T-helper 1 cell treated with Interleukin-12 subunit alpha and Interleukin-12 subunit beta and Interleukin-4 antibody, amounts not matched to agents 30 ng/mL and 1 ng/mL, for 36 hours (primary cell): ENCODE results near the gene RPTOR. TPM values are rescaled to one million over a fixed set of nuclear protein-coding genes. Genes with fewer than 3 reads are reported as not detected.
"Not testable (repeated sequence)": the region's sequence is repeated elsewhere in the genome, so short reads cannot be mapped to it uniquely, and the experiment has no call there.

Experiments
- intact Hi-C: fragments of 100-400 bp; cut with micrococcal nuclease; formaldehyde crosslinking; loops from one replicate; pipeline ENCODE4 v1.15.1; 2024
- total RNA-seq: library from RNA; stranded (reverse); gene quantifications from 2 replicates; pipeline ENCODE4 v1.2.3, GENCODE V29; 2022

Gene RPTOR
- total RNA-seq, 1 donor from 2014 or later: 75.6 TPM

DNA sequence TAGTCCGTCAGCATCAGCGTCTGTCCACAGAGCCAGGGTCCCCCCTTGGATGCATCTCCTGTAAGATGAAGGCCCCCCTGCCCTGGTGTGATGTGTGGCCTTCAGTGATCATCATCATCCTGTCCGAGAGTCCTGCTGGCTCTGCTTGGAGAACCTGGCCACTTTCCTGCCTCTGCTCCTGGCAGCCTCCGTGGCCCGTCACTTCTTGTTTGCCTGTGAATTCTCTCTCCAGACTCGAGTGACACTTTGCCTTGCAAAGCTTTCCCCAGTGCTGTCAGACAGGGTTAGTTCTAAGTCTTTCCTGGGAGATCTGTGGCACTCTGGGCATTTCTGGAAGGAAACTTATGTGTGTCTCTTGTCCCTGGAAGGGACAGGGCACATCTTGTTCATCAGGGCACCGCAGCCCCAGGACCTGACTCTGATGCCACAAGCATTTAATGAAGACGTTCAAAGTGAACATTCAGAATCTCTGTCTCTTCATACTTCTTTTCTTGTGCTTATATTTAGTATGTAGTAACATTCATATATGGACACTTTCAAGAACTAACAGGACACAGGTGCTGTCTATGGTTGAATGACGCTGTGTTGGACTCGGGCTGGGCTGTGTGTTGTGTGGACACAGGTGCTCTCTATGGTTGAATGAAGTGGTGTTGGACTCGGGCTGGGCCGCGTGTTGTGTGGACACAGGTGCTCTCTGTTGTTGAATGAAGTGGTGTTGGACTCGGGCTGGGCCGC is 68.5 kb downstream of the RPTOR start:
- intact Hi-C loops: no loop called here

GRCh38 chr17:80613732-80614071 is 69.1 kb downstream of the RPTOR start:
- intact Hi-C loops: no loop called here

- intact Hi-C loops: no loop called here
Measured at GRCh38 chr17:80614332-80615047, 69.9 kb downstream of the RPTOR start.

DNA sequence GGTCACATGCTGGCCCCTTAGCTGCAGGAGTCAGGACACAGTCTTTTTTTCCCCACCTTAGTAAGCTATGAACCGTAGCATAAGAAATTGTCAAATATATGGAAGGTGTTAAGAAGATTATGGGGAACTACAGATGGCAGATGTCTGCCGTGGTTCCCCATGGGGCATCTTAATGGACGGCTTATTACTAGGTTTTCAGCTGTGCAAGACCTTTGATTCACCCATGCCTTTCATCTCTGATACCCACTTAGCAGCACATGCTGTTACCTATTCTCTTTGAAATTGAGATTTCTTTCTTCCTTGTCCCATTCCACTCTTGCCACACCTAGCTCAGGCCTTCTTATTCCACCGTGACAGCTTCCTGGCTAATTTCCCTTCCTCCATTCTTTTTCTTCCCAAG is 70.7 kb downstream of the RPTOR start:
- intact Hi-C loops: no loop called here

DNA sequence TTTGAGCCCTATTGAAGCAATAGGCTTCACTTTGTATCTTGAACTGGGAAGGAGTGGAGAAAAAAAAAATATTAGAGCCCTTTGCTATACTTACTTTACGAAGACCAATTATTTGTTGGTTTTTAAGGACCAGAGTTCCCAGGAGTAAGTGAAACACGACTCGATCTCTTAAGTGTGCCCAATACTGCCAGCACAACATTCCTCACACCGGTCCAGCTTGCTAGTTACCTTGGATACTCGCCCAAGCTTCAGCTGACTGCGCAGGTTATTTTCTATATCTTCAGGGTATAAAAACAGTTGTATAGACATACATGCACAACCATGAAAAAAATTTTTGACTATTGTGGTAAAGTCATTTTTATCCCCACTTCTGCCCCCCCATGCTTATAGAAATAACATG is 72.1 kb downstream of the RPTOR start:
- intact Hi-C loops: no loop called here

- intact Hi-C loops: no loop called here
Measured at GRCh38 chr17:80618304-80618703, 73.7 kb downstream of the RPTOR start.

DNA sequence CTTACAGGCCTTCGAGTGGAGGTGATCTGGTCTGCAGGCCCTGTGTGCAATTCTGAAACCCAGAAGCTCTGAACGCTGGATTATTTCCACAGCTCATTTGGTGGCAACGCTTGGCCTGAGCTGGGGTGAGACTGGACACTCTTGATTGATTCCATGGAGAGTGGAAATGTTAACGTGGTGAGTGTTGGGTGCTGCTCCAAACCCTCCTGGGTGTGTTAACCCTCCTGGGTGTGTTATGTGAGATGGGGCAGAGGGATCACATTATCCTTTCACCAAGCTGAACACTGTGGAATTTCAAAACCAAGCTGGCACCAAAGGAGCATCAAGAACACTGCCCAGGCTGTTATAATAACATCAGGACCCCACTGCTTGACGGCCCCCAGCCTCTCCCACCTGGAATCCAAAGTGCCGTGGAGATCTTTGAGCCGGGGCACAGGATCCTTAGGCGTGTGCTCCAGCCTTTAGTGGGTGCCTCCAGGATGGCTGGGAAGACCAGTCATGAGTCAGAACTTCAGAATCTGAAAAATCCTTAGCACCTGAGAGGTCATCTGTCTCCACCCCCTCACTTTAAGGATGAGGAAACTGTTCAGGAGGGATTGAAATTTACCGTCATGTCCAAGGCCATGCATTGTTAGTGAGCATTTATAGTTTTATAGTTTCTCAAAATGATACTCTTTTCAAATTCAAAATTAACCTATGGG is 75.0 kb downstream of the RPTOR start:
- intact Hi-C loops: no loop called here

DNA sequence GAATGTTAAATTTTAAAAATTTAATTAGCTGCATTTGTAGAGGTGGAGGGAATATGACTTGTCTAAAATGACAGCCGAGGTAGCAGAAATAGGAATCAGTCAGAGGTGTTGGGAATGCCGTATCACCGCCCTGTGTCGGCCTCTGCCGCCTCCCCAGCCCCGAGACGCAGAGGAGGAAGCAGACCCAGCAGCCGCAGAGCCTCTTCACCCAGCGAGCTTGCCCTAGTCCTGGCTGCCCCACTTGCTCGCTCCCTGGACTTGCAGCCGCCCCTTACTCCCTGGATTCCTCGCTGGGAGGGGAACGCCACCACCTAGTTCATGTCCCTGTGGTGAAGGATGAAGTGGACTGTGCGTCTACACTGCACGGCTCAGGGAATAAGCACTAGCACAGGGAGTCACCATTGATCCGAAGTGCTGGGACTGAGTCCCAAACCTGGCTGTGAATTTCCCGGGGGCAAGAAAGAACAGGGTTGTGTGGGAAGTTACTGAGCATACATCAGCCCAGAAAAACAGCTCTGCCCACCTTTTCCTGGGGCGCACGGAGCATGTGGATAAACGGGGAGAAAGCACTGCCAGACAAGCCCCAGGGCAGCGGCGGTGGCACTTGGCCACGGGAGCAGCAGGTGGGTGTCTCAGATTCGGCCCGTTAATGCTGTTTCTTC is 76.8 kb downstream of the RPTOR start:
- intact Hi-C loops: no loop called here

- intact Hi-C loops: no loop called here
Measured at GRCh38 chr17:80621997-80622357, 77.3 kb downstream of the RPTOR start.

GRCh38 chr17:80624864-80625263 is 80.2 kb downstream of the RPTOR start:
- intact Hi-C loops: no loop called here

DNA sequence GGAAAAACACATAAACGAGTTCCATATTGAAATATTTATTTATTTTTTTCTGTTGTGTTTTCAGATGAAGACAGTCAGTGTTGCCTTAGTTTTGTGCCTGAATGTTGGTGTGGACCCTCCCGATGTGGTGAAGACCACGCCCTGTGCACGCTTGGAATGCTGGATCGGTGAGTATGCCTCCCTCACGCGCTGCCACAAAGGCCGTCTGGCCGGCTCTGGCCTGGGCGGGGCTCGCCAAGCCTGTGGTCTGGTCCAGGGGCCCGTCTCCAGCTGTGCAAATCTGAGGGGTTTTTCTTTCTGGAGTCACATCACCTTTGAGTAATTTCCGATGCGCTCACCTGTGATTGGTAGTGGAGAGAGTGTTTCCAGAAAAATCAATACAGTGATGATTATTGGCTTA is 81.0 kb downstream of the RPTOR start:
- intact Hi-C loops: no loop called here

GRCh38 chr17:80628881-80629280 is 84.2 kb downstream of the RPTOR start:
- intact Hi-C loops: not testable (repeated sequence)

DNA sequence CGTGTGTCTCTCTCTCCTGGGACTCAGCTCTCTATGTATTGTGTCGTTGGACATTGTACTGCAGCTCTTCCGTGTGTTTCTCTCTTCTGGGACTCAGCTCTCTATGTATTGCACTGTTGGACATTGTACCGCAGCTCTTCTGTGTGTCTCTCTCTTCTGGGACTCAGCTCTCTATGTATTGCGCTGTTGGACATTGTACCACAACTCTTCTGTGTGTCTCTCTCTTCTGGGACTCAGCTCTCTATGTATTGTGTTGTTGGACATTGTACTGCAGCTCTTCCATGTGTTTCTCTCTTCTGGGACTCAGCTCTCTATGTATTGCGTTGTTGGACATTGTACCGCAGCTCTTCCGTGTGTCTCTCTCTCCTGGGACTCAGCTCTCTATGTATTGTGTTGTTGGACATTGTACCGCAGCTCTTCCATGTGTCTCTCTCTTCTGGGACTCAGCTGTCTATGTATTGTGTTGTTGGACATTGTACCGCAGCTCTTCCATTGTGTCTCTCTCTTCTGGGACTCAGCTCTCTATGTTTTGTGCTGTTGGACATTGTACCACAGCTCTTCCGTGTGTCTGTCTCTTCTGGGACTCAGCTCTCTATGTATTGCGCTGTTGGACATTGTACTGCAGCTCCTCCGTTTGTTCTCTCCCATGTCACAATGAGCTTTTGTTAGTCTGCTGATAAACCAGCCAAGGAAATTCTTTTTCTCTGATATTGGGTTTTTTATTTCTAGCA is 84.8 kb downstream of the RPTOR start:
- intact Hi-C loops: loop anchor here (1.0 kb wide), 1 partner anchor 10 kb away; no protein-coding TSS in a partner anchor

DNA sequence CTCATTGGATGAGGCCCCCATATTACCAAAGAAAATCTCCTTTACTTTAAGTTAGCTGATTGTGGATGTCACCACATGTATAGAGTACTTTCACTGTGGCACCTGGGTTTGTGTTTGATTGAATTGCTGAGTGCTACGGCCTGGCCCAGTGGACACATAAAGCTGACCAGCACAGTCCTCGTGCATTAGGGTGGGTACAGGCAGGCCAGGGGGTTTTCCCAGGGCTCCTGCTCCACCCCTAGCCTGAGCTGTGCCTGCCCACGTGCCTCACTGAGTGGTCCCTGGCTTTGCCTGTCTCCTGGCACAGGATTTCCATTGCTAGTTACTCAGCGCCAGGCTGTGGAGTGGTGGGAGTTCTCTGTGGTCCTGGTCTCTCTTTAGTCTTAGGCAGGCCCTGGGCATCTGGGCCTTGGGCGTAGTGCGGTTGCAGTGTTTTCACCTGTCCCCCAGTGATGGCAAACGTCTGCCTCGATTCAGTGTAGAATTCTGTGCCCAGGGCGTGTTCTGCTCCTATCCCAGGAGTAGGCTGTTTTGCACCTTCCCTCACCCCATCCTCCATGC is 86.0 kb downstream of the RPTOR start:
- intact Hi-C loops: loop anchor here (1.0 kb wide), 1 partner anchor 9 kb away; no protein-coding TSS in a partner anchor

GRCh38 chr17:80631142-80632045 is 86.8 kb downstream of the RPTOR start:
- intact Hi-C loops: no loop called here

GRCh38 chr17:80632046-80632581 is 87.5 kb downstream of the RPTOR start:
- intact Hi-C loops: no loop called here

GRCh38 chr17:80633207-80633606 is 88.6 kb downstream of the RPTOR start:
- intact Hi-C loops: loop anchor here (1.0 kb wide), 1 partner anchor 38 kb away; no protein-coding TSS in a partner anchor

DNA sequence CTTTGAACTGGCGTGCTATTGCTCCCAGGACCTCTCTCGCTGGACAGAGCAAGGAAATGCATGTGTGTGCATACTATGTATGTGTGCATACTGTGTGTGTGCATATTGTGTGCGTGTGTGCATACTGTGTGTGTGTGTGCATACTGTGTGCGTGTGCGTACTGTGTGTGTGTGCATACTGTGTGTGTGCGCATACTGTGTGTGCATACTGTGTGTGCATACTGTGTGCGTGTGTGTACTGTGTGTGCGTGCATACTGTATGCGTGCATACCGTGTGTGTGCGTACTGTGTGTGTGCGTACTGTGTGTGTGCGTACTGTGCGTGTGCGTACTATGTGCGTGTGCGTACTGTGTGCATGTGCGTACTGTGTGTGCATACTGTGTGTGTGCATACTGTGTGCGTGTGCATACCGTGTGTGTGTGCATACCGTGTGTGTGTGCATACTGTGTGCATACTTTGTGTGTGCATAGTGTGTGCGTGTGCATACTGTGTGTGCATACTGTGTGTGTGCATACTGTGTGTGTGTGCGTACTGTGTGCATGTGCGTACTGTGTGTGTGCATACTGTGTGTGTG is 89.4 kb downstream of the RPTOR start:
- intact Hi-C loops: loop anchor here (1.0 kb wide), 1 partner anchor 37 kb away; no protein-coding TSS in a partner anchor
